Breast epithelium (tissue), 4 donors: Measurements from ENCODE around the gene KCNS1. TPM values are rescaled to one million over a fixed set of nuclear protein-coding genes. Genes with fewer than 3 reads are reported as not detected.
"Not testable (repeated sequence)": the region's sequence is repeated elsewhere in the genome, so short reads cannot be mapped to it uniquely, and the experiment has no call there.

Experiments used
- DNase-seq, 2 donors: peaks; one replicate each; pipeline ENCODE4 v3.0.0-alpha.2; 2019; ENCODE audit warnings: low spot score in 2 of 2
- H3K27ac ChIP-seq, 2 donors: fragments of 200-600 bp; sonication (generic) in 1 of 2; one replicate each; pipeline ENCODE4 v1.5.1; 2016 to 2019; ENCODE audit warnings: mild to moderate bottlenecking in 1 of 2
- H3K27me3 ChIP-seq, 2 donors: fragments of 200-600 bp; sonication (generic) in 1 of 2; one replicate each; pipeline versions ENCODE4 v1.5.1 to v1.6.0; 2017 to 2019; ENCODE audit warnings: control low read depth in 1 of 2, mild to moderate bottlenecking in 1 of 2
- H3K36me3 ChIP-seq: fragments of 200-600 bp; one replicate; pipeline ENCODE4 v1.5.1; 2019
- H3K4me1 ChIP-seq, 2 donors: fragments of 200-600 bp; sonication (generic); one replicate each; pipeline ENCODE4 v1.5.1; 2016 to 2019; ENCODE audit warnings: control low read depth in 1 of 2
- H3K4me3 ChIP-seq, 3 donors: fragments of 200-600 bp; sonication (generic); 1 replicate in 2 of 3; 2 replicates in 1 of 3; pipeline ENCODE4 v1.5.1; 2016 to 2019; ENCODE audit warnings: mild to moderate bottlenecking in 3 of 3, moderate library complexity in 2 of 3
- H3K9me3 ChIP-seq, 2 donors: fragments of 200-600 bp; sonication (generic) in 1 of 2; one replicate each; pipeline ENCODE4 v1.5.1; 2016 to 2019; ENCODE audit warnings: control low read depth in 1 of 2
- CTCF ChIP-seq, 3 donors: fragments of 450-650 bp; IDR thresholded peaks; one replicate each; pipeline ENCODE4 v1.5.1; 2016 to 2017; ENCODE audit warnings: antibody characterized with exemption in 3 of 3, mild to moderate bottlenecking in 3 of 3, moderate library complexity in 3 of 3
- POLR2A ChIP-seq: fragments of 450-650 bp; IDR thresholded peaks from one replicate; pipeline ENCODE4 v1.6.1; 2016; ENCODE audit warnings: antibody characterized with exemption, mild to moderate bottlenecking, moderate library complexity
- POLR2AphosphoS5 ChIP-seq, 3 donors: sonication (generic); formaldehyde crosslinking; IDR thresholded peaks; one replicate each; pipeline ENCODE4 v1.6.1; 2017; ENCODE audit warnings: antibody characterized with exemption in 3 of 3
- intact Hi-C: fragments of 100-400 bp; cut with DNase I; formaldehyde crosslinking; loops from one replicate; pipeline ENCODE4 v1.15.1; 2023; ENCODE audit warnings: low total_unique reads
- total RNA-seq, 3 donors: library from RNA; depleted of rRNA; stranded (reverse); fragments of >200 nt; gene quantifications; one replicate each; pipeline ENCODE4 v1.1.0, GENCODE V29; 2016

The KCNS1 gene
- total RNA-seq: under 1 TPM in 1 of 3 donors, not detected in 2; 0.44 TPM

- intact Hi-C loops: no loop called here
- peaks cover 2 to 31% of the 10 kb centered on the region in 2 donors for H3K27me3 ChIP-seq
These were observed at the start of gene KCNS1 for GRCh38 chr20:45100563-45101245. Gene KCNS1 (minus strand): TSS chr20:45101127. CDS start chr20:45099236, 1,891 bp downstream.

GRCh38 chr20:45149062-45149461, 48.1 kb upstream of the KCNS1 start:
- no peaks in the 10 kb centered on the region for H3K27me3 ChIP-seq
- no peak overlapping the region for H3K4me3 ChIP-seq
- H3K27ac ChIP-seq: no peak overlapping the region
- H3K9me3 ChIP-seq: no peaks in the 10 kb centered on the region
- H3K36me3 ChIP-seq: no peaks in the 10 kb centered on the region
- no peak for DNase-seq
- H3K4me1 ChIP-seq: no peaks in the 10 kb centered on the region
- intact Hi-C loops: no loop called here
- TF ChIP-seq POLR2AphosphoS5 (IDR thresholded peaks at IDR 0.05) (no peak), POLR2A (no peak), CTCF (IDR thresholded peaks at IDR 0.05) (no peak)

More at GRCh38 chr20:45100563-45101245, at the start of gene KCNS1:
- peaks cover 0 to 5% of the 10 kb centered on the region in 2 donors for H3K4me1 ChIP-seq
- no peak for DNase-seq
- TF ChIP-seq POLR2AphosphoS5 (IDR thresholded peaks at IDR 0.05) (no peak), POLR2A (no peak)
- H3K36me3 ChIP-seq: no peaks in the 10 kb centered on the region
- H3K4me3 ChIP-seq: peak within 1 kb of the TSS in 2 of 3 donors; percentile 20 to 41
- no peaks in the 10 kb centered on the region for H3K9me3 ChIP-seq
- peak within 1 kb of the TSS in 1 of 2 donors; percentile 45 for H3K27ac ChIP-seq

GRCh38 chr20:45140836-45141235, 39.9 kb upstream of the KCNS1 start:
- Histone ChIP-seq H3K27ac (no peak overlapping the region), H3K27me3 (no peaks in the 10 kb centered on the region), H3K4me3 (no peak overlapping the region), H3K36me3 (no peaks in the 10 kb centered on the region), H3K4me1 (no peaks in the 10 kb centered on the region), H3K9me3 (no peaks in the 10 kb centered on the region)
- intact Hi-C loops: no loop called here
- TF ChIP-seq POLR2A (no peak), POLR2AphosphoS5 (IDR thresholded peaks at IDR 0.05) (no peak), CTCF (IDR thresholded peaks at IDR 0.05) (no peak)
- DNase-seq: no peak

GRCh38 chr20:45139733-45140375, 38.9 kb upstream of the KCNS1 start:
- H3K36me3 ChIP-seq, H3K9me3 ChIP-seq, H3K4me3 ChIP-seq, H3K27ac ChIP-seq, H3K27me3 ChIP-seq, H3K4me1 ChIP-seq, intact Hi-C loops, DNase-seq: not testable (repeated sequence)

GRCh38 chr20:45138561-45139300, 37.8 kb upstream of the KCNS1 start:
- Histone ChIP-seq H3K4me1 (no peaks in the 10 kb centered on the region), H3K27ac (no peak overlapping the region), H3K4me3 (no peak overlapping the region), H3K9me3 (no peaks in the 10 kb centered on the region), H3K27me3 (no peaks in the 10 kb centered on the region), H3K36me3 (no peaks in the 10 kb centered on the region)
- intact Hi-C loops: no loop called here
- no peak for TF ChIP-seq POLR2A
- peak; percentile 17 to 67 (median 42) for TF ChIP-seq CTCF (IDR thresholded peaks at IDR 0.05)
- no peak for TF ChIP-seq POLR2AphosphoS5 (IDR thresholded peaks at IDR 0.05)
- peak in 1 of 2 donors; percentile 67 for DNase-seq

- intact Hi-C loops: no loop called here
- H3K36me3 ChIP-seq: no peaks in the 10 kb centered on the region
- H3K27ac ChIP-seq: no peak overlapping the region
- DNase-seq: no peak
- no peaks in the 10 kb centered on the region for H3K27me3 ChIP-seq
- TF ChIP-seq POLR2A (no peak), POLR2AphosphoS5 (IDR thresholded peaks at IDR 0.05) (no peak)
- no peaks in the 10 kb centered on the region for H3K9me3 ChIP-seq
- H3K4me1 ChIP-seq: no peaks in the 10 kb centered on the region
- no peak overlapping the region for H3K4me3 ChIP-seq
These were observed 36.0 kb upstream of the KCNS1 start for GRCh38 chr20:45136911-45137310.
